ENCODE data around the gene GRID1. TPM values are rescaled to one million over a fixed set of nuclear protein-coding genes. Genes with fewer than 3 reads are reported as not detected.

Gene GRID1
- total RNA-seq, 1 experiment from 2014 or later = not detected

DNA sequence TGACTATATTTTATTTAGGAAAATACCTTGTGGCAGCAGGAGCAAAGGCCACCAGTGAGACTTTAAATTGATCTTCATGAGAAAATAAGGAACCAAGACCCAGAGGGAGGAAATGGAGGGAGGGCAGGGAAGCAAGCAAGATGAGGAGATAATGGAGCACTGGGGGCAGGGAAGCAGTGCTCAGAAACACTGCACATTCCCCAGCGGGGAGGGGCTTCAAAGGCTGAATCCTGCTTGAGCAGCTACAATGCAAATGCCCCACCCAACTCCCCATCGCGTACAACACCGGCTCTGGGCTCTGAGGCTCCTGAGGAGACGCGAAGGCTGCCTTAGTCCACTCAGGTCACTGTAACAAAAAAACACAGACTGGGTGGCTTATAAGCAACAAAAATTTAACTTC is 503.8 kb downstream of the GRID1 start:
- intact Hi-C loops (cut with micrococcal nuclease; ENCODE audit: unreplicated experiment) = no loop called here

GRCh38 chr10:85861513-85862197 is 504.9 kb downstream of the GRID1 start:
- Mint-ChIP-seq H3K27me3 (ENCODE audit: unreplicated experiment) (peaks cover 12% of the 10 kb centered on the region), H3K9me3 (ENCODE audit: low read depth, unreplicated experiment) (peaks cover under 1% of the 10 kb centered on the region), H3K4me3 (ENCODE audit: low read depth, unreplicated experiment) (no peak overlapping the region), H3K4me1 (ENCODE audit: low read depth, unreplicated experiment) (no peaks in the 10 kb centered on the region), H3K36me3 (ENCODE audit: insufficient read depth, unreplicated experiment) (no peaks in the 10 kb centered on the region), H3K27ac (ENCODE audit: unreplicated experiment) (no peak overlapping the region)
- no TSS peak for BruUV-seq (replicated peaks)
- CTCF ChIA-PET = no interaction called here
- intact Hi-C loops (cut with micrococcal nuclease; ENCODE audit: unreplicated experiment) = no loop called here
- DNase-seq = no peak
- no peak for TF ChIP-seq CTCF (IDR thresholded peaks at IDR 0.05; ENCODE audit: unreplicated experiment)

More for the DNA sequence above, 503.8 kb downstream of the GRID1 start:
- no peak for DNase-seq
- H3K4me1 Mint-ChIP-seq (ENCODE audit: low read depth, unreplicated experiment) = no peaks in the 10 kb centered on the region
- CTCF ChIA-PET = no interaction called here
- peaks cover 12% of the 10 kb centered on the region for H3K27me3 Mint-ChIP-seq (ENCODE audit: unreplicated experiment)
- no peak overlapping the region for H3K27ac Mint-ChIP-seq (ENCODE audit: unreplicated experiment)
- no peak for TF ChIP-seq CTCF (IDR thresholded peaks at IDR 0.05; ENCODE audit: unreplicated experiment)
- H3K9me3 Mint-ChIP-seq (ENCODE audit: low read depth, unreplicated experiment) = no peaks in the 10 kb centered on the region
- BruUV-seq (replicated peaks) = no TSS peak
- no peaks in the 10 kb centered on the region for H3K36me3 Mint-ChIP-seq (ENCODE audit: insufficient read depth, unreplicated experiment)
- H3K4me3 Mint-ChIP-seq (ENCODE audit: low read depth, unreplicated experiment) = no peak overlapping the region

- intact Hi-C loops (cut with micrococcal nuclease; ENCODE audit: unreplicated experiment) = no loop called here
- Mint-ChIP-seq H3K4me3 (ENCODE audit: low read depth, unreplicated experiment) (no peak overlapping the region), H3K4me1 (ENCODE audit: low read depth, unreplicated experiment) (no peaks in the 10 kb centered on the region), H3K27me3 (ENCODE audit: unreplicated experiment) (peaks cover 12% of the 10 kb centered on the region), H3K9me3 (ENCODE audit: low read depth, unreplicated experiment) (peaks cover 2% of the 10 kb centered on the region), H3K27ac (ENCODE audit: unreplicated experiment) (no peak overlapping the region), H3K36me3 (ENCODE audit: insufficient read depth, unreplicated experiment) (no peaks in the 10 kb centered on the region)
- no peak for DNase-seq
- no peak for TF ChIP-seq CTCF (IDR thresholded peaks at IDR 0.05; ENCODE audit: unreplicated experiment)
- no TSS peak for BruUV-seq (replicated peaks)
- CTCF ChIA-PET = no interaction called here
Observed at GRCh38 chr10:85859859-85860258, 506.7 kb downstream of the GRID1 start.

GRCh38 chr10:85858776-85859515 is 507.6 kb downstream of the GRID1 start:
- TF ChIP-seq CTCF (IDR thresholded peaks at IDR 0.05; ENCODE audit: unreplicated experiment) = no peak
- no TSS peak for BruUV-seq (replicated peaks)
- no peaks in the 10 kb centered on the region for H3K4me1 Mint-ChIP-seq (ENCODE audit: low read depth, unreplicated experiment)
- H3K4me3 Mint-ChIP-seq (ENCODE audit: low read depth, unreplicated experiment) = no peak overlapping the region
- H3K9me3 Mint-ChIP-seq (ENCODE audit: low read depth, unreplicated experiment) = peaks cover 2% of the 10 kb centered on the region
- CTCF ChIA-PET = no interaction called here
- H3K27ac Mint-ChIP-seq (ENCODE audit: unreplicated experiment) = no peak overlapping the region
- intact Hi-C loops (cut with micrococcal nuclease; ENCODE audit: unreplicated experiment) = no loop called here
- no peaks in the 10 kb centered on the region for H3K36me3 Mint-ChIP-seq (ENCODE audit: insufficient read depth, unreplicated experiment)
- DNase-seq = no peak
- H3K27me3 Mint-ChIP-seq (ENCODE audit: unreplicated experiment) = peaks cover 5% of the 10 kb centered on the region
